Astrocyte of the hippocampus (primary cell): ENCODE results near the gene STAT5B.
A peak's percentile ranks its signal among the peaks of the same experiment; 100 is the strongest.
"Not testable (repeated sequence)": the region's sequence is repeated elsewhere in the genome, so short reads cannot be mapped to it uniquely, and the experiment has no call there.

Experiments used
- DNase-seq: peaks from one replicate; pipeline ENCODE4 v3.0.0; 2011; ENCODE audit warnings: low read depth, low spot score

STAT5B gene

GRCh38 chr17:42193969-42194899 is 82.0 kb downstream of the STAT5B start, which contains the start of gene GHDC:
Gene GHDC (minus strand): TSS chr17:42194494. CDS start chr17:42193581, 913 bp downstream.
- peak; percentile 83 for DNase-seq

GRCh38 chr17:42193216-42193968 is 82.8 kb downstream of the STAT5B start:
- DNase-seq = no peak

GRCh38 chr17:42192189-42193126 is 83.7 kb downstream of the STAT5B start:
- no peak for DNase-seq

- DNase-seq = no peak
Observed at GRCh38 chr17:42191275-42191608, 84.9 kb downstream of the STAT5B start.

- no peak for DNase-seq
Observed at GRCh38 chr17:42190491-42191274, 85.5 kb downstream of the STAT5B start.

GRCh38 chr17:42189651-42189965 is 86.6 kb downstream of the STAT5B start:
- DNase-seq = no peak

GRCh38 chr17:42188749-42189650 is 87.2 kb downstream of the STAT5B start:
- no peak for DNase-seq

- no peak for DNase-seq
Observed at GRCh38 chr17:42187833-42188232, 88.4 kb downstream of the STAT5B start.

GRCh38 chr17:42186191-42186590 is 90.0 kb downstream of the STAT5B start:
- DNase-seq = not testable (repeated sequence)

- DNase-seq = no peak
Observed at GRCh38 chr17:42185621-42185930, 90.6 kb downstream of the STAT5B start.

GRCh38 chr17:42184713-42185620 is 91.2 kb downstream of the STAT5B start, which contains the start of gene HCRT:
Gene HCRT (minus strand): TSS chr17:42185452. CDS start chr17:42185365, 87 bp downstream.
- DNase-seq = no peak

- DNase-seq = peak; percentile 92
Observed at GRCh38 chr17:42183741-42184711, 92.2 kb downstream of the STAT5B start.

- peak; percentile 20 for DNase-seq
Observed at GRCh38 chr17:42182927-42183734, 93.1 kb downstream of the STAT5B start.

- DNase-seq = no peak
Observed at GRCh38 chr17:42181851-42182207, 94.4 kb downstream of the STAT5B start.

- peak; percentile 72 for DNase-seq
Observed at GRCh38 chr17:42180922-42181850, 95.0 kb downstream of the STAT5B start, which contains the start of gene KCNH4. Gene KCNH4 (minus strand): TSS chr17:42181142. CDS start chr17:42180945, 197 bp downstream.
